Esophagus squamous epithelium (tissue), 5 donors: ENCODE data around the gene CDK12. TPM values are rescaled to one million over a fixed set of nuclear protein-coding genes. Genes with fewer than 3 reads are reported as not detected.

ENCODE experiments used
- DNase-seq: peaks from one replicate; lab custom pipeline; 2025; lab: John Stamatoyannopoulos, UW
- H3K27ac ChIP-seq, 4 donors: fragments of 200-600 bp; sonication (generic); one replicate each; pipeline ENCODE4 v1.5.1; 2016 to 2019; ENCODE audit warnings: mild to moderate bottlenecking in 1 of 4
- H3K27me3 ChIP-seq, 4 donors: fragments of 200-600 bp; sonication (generic); 1 replicate in 3 of 4; 2 replicates in 1 of 4; pipeline versions ENCODE4 v1.5.1 to v1.6.0; 2017 to 2021; ENCODE audit warnings: antibody characterized with exemption in 1 of 4
- H3K36me3 ChIP-seq, 3 donors: fragments of 200-600 bp; sonication (generic); one replicate each; pipeline ENCODE4 v1.5.1; 2016 to 2019
- H3K4me1 ChIP-seq, 3 donors: fragments of 200-600 bp; sonication (generic); one replicate each; pipeline ENCODE4 v1.5.1; 2017 to 2019
- H3K4me3 ChIP-seq, 4 donors: fragments of 200-600 bp; sonication (generic); 1 replicate in 3 of 4; 2 replicates in 1 of 4; pipeline ENCODE4 v1.5.1; 2016 to 2019; ENCODE audit warnings: mild to moderate bottlenecking in 2 of 4, moderate library complexity in 1 of 4
- H3K9me3 ChIP-seq, 3 donors: fragments of 200-600 bp; sonication (generic); one replicate each; pipeline ENCODE4 v1.5.1; 2016 to 2019
- CTCF ChIP-seq, 6 experiments: fragments of 450-650 bp in 4 of 6; fragments of 200-600 bp in 2 of 6; sonication (generic) in 2 of 6; IDR thresholded peaks; one replicate each; pipeline ENCODE4 v1.5.1; 2016 to 2019; ENCODE audit warnings: antibody characterized with exemption in 6 of 6, mild to moderate bottlenecking in 4 of 6, moderate library complexity in 4 of 6
- POLR2A ChIP-seq, 4 donors: fragments of 450-650 bp; IDR thresholded peaks; one replicate each; pipeline ENCODE4 v1.6.1; 2017; ENCODE audit warnings: antibody characterized with exemption in 4 of 4, mild to moderate bottlenecking in 4 of 4, moderate library complexity in 3 of 4
- WGBS, 2 donors: methylation state at CpG; one replicate each; pipeline ENCODE4 v1.1.5; 2018; 5-methylcytosine and 5-hydroxymethylcytosine counted together
- intact Hi-C: fragments of 100-400 bp; cut with DNase I; formaldehyde crosslinking; loops from one replicate; pipeline ENCODE4 v1.15.0; 2022
- total RNA-seq, 4 donors: library from RNA; depleted of rRNA; stranded (reverse); fragments of >200 nt; gene quantifications; one replicate each; pipeline ENCODE4 v1.1.0, GENCODE V29; 2016
- donor health status: DM: yes; HTN: yes; CAD: no.

Gene CDK12
- total RNA-seq, 4 donors from 2014 or later: 22.9 to 47.3 (median 33.5) TPM

GRCh38 chr17:39507511-39507910 lies 46.2 kb downstream of the CDK12 start:
- intact Hi-C loops: no loop called here
- Histone ChIP-seq H3K4me1 (no peaks in the 10 kb centered on the region), H3K4me3 (no peak overlapping the region), H3K9me3 (no peaks in the 10 kb centered on the region), H3K36me3 (peaks cover 0 to 100% (median 30%) of the 10 kb centered on the region in 3 donors), H3K27me3 (no peaks in the 10 kb centered on the region), H3K27ac (no peak overlapping the region)
- no peak for TF ChIP-seq POLR2A (IDR thresholded peaks at IDR 0.05)
- no peak for TF ChIP-seq CTCF (IDR thresholded peaks at IDR 0.05)
- DNase-seq: no peak
- 76 to 88% methylated on average over 2 of the region's 2 CpGs for WGBS, 2 donors

- intact Hi-C loops: no loop called here
- no peak for DNase-seq
- H3K27ac ChIP-seq: no peak overlapping the region
- no peaks in the 10 kb centered on the region for H3K9me3 ChIP-seq
- no peaks in the 10 kb centered on the region for H3K27me3 ChIP-seq
- H3K4me1 ChIP-seq: no peaks in the 10 kb centered on the region
- TF ChIP-seq POLR2A (IDR thresholded peaks at IDR 0.05) (no peak), CTCF (IDR thresholded peaks at IDR 0.05) (no peak)
- peaks cover 0 to 100% (median 20%) of the 10 kb centered on the region in 3 donors for H3K36me3 ChIP-seq
- H3K4me3 ChIP-seq: no peak overlapping the region
- WGBS, 2 donors: 85 to 94% methylated on average over 2 of the region's 2 CpGs
These were observed 47.7 kb downstream of the CDK12 start for GRCh38 chr17:39508987-39509386.

- 85 to 88% methylated on average over 3 of the region's 3 CpGs for WGBS, 2 donors
- intact Hi-C loops: no loop called here
These were observed 52.0 kb downstream of the CDK12 start for GRCh38 chr17:39513309-39513708.

GRCh38 chr17:39513915-39514314 lies 52.6 kb downstream of the CDK12 start:
- 92 to 93% methylated on average over 5 of the region's 5 CpGs for WGBS, 2 donors
- no peaks in the 10 kb centered on the region for H3K4me1 ChIP-seq
- no peak overlapping the region for H3K4me3 ChIP-seq
- no peak overlapping the region for H3K27ac ChIP-seq
- H3K27me3 ChIP-seq: no peaks in the 10 kb centered on the region
- intact Hi-C loops: no loop called here
- TF ChIP-seq POLR2A (IDR thresholded peaks at IDR 0.05) (no peak), CTCF (IDR thresholded peaks at IDR 0.05) (no peak)
- H3K36me3 ChIP-seq: peaks cover 4 to 100% (median 21%) of the 10 kb centered on the region in 3 donors
- no peak for DNase-seq
- no peaks in the 10 kb centered on the region for H3K9me3 ChIP-seq

More at GRCh38 chr17:39513309-39513708, 52.0 kb downstream of the CDK12 start:
- no peak for TF ChIP-seq CTCF (IDR thresholded peaks at IDR 0.05)
- no peak for TF ChIP-seq POLR2A (IDR thresholded peaks at IDR 0.05)
- Histone ChIP-seq H3K4me3 (no peak overlapping the region), H3K27ac (no peak overlapping the region), H3K27me3 (no peaks in the 10 kb centered on the region), H3K36me3 (peaks cover 0 to 100% (median 24%) of the 10 kb centered on the region in 3 donors), H3K9me3 (no peaks in the 10 kb centered on the region), H3K4me1 (no peaks in the 10 kb centered on the region)
- DNase-seq: no peak

- 78 to 84% methylated on average over 7 of the region's 7 CpGs for WGBS, 2 donors
- H3K4me3 ChIP-seq: no peak overlapping the region
- no peak for DNase-seq
- peaks cover 12 to 100% (median 39%) of the 10 kb centered on the region in 3 donors for H3K36me3 ChIP-seq
- no peaks in the 10 kb centered on the region for H3K4me1 ChIP-seq
- TF ChIP-seq POLR2A (IDR thresholded peaks at IDR 0.05): no peak
- TF ChIP-seq CTCF (IDR thresholded peaks at IDR 0.05): no peak
- H3K27ac ChIP-seq: no peak overlapping the region
- no peaks in the 10 kb centered on the region for H3K27me3 ChIP-seq
- no peaks in the 10 kb centered on the region for H3K9me3 ChIP-seq
- intact Hi-C loops: no loop called here
These were observed 55.9 kb downstream of the CDK12 start for GRCh38 chr17:39517224-39517623.
